Activated CD4-positive, CD25-positive, alpha-beta regulatory T cell treated with anti-CD3 and anti-CD28 coated beads, Interleukin-2, amount 50 U/mL, for 16 hours (primary cell): ENCODE data around the gene RICTOR.
"Not testable (repeated sequence)": the region's sequence is repeated elsewhere in the genome, so short reads cannot be mapped to it uniquely, and the experiment has no call there.

Experiments
- DNase-seq: peaks from one replicate; pipeline ENCODE4 v3.0.0-alpha.2; 2020; ENCODE audit warnings: low read depth, low spot score

The RICTOR gene

GRCh38 chr5:39009981-39010380, 64.2 kb downstream of the RICTOR start:
- DNase-seq: no peak

- DNase-seq: no peak
These were observed 64.9 kb downstream of the RICTOR start for GRCh38 chr5:39009280-39009679.

- DNase-seq: no peak
These were observed 67.5 kb downstream of the RICTOR start for GRCh38 chr5:39006650-39007049.

GRCh38 chr5:39005566-39006232, 68.5 kb downstream of the RICTOR start:
- no peak for DNase-seq

GRCh38 chr5:39001683-39002082, 72.5 kb downstream of the RICTOR start:
- no peak for DNase-seq

GRCh38 chr5:38999037-38999436, 75.2 kb downstream of the RICTOR start:
- DNase-seq: no peak

GRCh38 chr5:38997591-38997990, 76.6 kb downstream of the RICTOR start:
- no peak for DNase-seq

GRCh38 chr5:38996123-38996522, 78.1 kb downstream of the RICTOR start:
- DNase-seq: no peak

GRCh38 chr5:38994324-38994927, 79.8 kb downstream of the RICTOR start:
- DNase-seq: peak; percentile 3

GRCh38 chr5:38989974-38990719, 84.1 kb downstream of the RICTOR start:
- not testable (repeated sequence) for DNase-seq

- no peak for DNase-seq
These were observed 88.2 kb downstream of the RICTOR start for GRCh38 chr5:38985909-38986452.

GRCh38 chr5:38979535-38979934, 94.7 kb downstream of the RICTOR start:
- no peak for DNase-seq

GRCh38 chr5:38978036-38978435, 96.2 kb downstream of the RICTOR start:
- DNase-seq: no peak

- DNase-seq: no peak
These were observed 105.5 kb downstream of the RICTOR start for GRCh38 chr5:38968665-38969064.

GRCh38 chr5:38961691-38962090, 112.5 kb downstream of the RICTOR start:
- DNase-seq: no peak

GRCh38 chr5:38953426-38954012, 120.7 kb downstream of the RICTOR start:
- no peak for DNase-seq

GRCh38 chr5:38948501-38948900, 125.7 kb downstream of the RICTOR start:
- DNase-seq: no peak

GRCh38 chr5:38944282-38944681, 129.9 kb downstream of the RICTOR start:
- no peak for DNase-seq

- no peak for DNase-seq
These were observed 132.3 kb downstream of the RICTOR start for GRCh38 chr5:38941912-38942311.

GRCh38 chr5:38940230-38940858, 133.9 kb downstream of the RICTOR start:
- DNase-seq: no peak

GRCh38 chr5:38938973-38939372, 135.2 kb downstream of the RICTOR start:
- DNase-seq: no peak

GRCh38 chr5:38938424-38938823, 135.8 kb downstream of the RICTOR start:
- DNase-seq: no peak
